GM18861 (cell line): ENCODE measurements around the gene EDN1.

Source experiments
- ATAC-seq: cut with Tn5 transposase; IDR thresholded peaks from one replicate; pipeline ENCODE4 v1.9.1; 2021; ENCODE audit not compliant: unreplicated experiment

The EDN1 gene

GRCh38 chr6:12269110-12269509 lies 21.1 kb upstream of the EDN1 start:
- ATAC-seq: no peak

GRCh38 chr6:12270551-12271230 lies 19.5 kb upstream of the EDN1 start:
- no peak for ATAC-seq

GRCh38 chr6:12271594-12271993 lies 18.6 kb upstream of the EDN1 start:
- ATAC-seq: no peak

GRCh38 chr6:12271997-12272396 lies 18.2 kb upstream of the EDN1 start:
- ATAC-seq: no peak

- ATAC-seq: no peak
Measured at GRCh38 chr6:12275107-12275506, 15.1 kb upstream of the EDN1 start.

GRCh38 chr6:12276930-12277315 lies 13.2 kb upstream of the EDN1 start:
- no peak for ATAC-seq

- no peak for ATAC-seq
Measured at GRCh38 chr6:12277386-12277785, 12.8 kb upstream of the EDN1 start.

GRCh38 chr6:12278915-12279314 lies 11.2 kb upstream of the EDN1 start:
- ATAC-seq: no peak

- ATAC-seq: no peak
Measured at GRCh38 chr6:12279322-12280091, 10.7 kb upstream of the EDN1 start.

- no peak for ATAC-seq
Measured at GRCh38 chr6:12280458-12280857, 9.7 kb upstream of the EDN1 start.

GRCh38 chr6:12280902-12281301 lies 9.3 kb upstream of the EDN1 start:
- no peak for ATAC-seq

- no peak for ATAC-seq
Measured at GRCh38 chr6:12283904-12284303, 6.3 kb upstream of the EDN1 start.

GRCh38 chr6:12286373-12287110 lies 3.6 kb upstream of the EDN1 start:
- no peak for ATAC-seq

- no peak for ATAC-seq
Measured at GRCh38 chr6:12288211-12288618, 1.9 kb upstream of the EDN1 start.

- no peak for ATAC-seq
Measured at GRCh38 chr6:12288914-12289313, 1.2 kb upstream of the EDN1 start.

- ATAC-seq: no peak
Measured at GRCh38 chr6:12289365-12289919, 719 bp upstream of the EDN1 start.

- no peak for ATAC-seq
Measured at GRCh38 chr6:12291071-12291838, 1.1 kb downstream of the EDN1 start.

GRCh38 chr6:12291839-12292604 lies 1.9 kb downstream of the EDN1 start:
- no peak for ATAC-seq

GRCh38 chr6:12293235-12293930 lies 3.2 kb downstream of the EDN1 start:
- ATAC-seq: no peak
